Stimulated activated CD8-positive, alpha-beta memory T cell treated with anti-CD3 and anti-CD28 coated beads, Interleukin-2, amount 100 ng/mL, for 48 hours (primary cell): ENCODE results near the gene FTO.
"Not testable (repeated sequence)": the region's sequence is repeated elsewhere in the genome, so short reads cannot be mapped to it uniquely, and the experiment has no call there.

Source experiments
- DNase-seq, 2 donors: peaks; one replicate each; pipeline ENCODE4 v3.0.0-alpha.2; 2020; ENCODE audit warnings: low read depth in 2 of 2

FTO gene

DNA sequence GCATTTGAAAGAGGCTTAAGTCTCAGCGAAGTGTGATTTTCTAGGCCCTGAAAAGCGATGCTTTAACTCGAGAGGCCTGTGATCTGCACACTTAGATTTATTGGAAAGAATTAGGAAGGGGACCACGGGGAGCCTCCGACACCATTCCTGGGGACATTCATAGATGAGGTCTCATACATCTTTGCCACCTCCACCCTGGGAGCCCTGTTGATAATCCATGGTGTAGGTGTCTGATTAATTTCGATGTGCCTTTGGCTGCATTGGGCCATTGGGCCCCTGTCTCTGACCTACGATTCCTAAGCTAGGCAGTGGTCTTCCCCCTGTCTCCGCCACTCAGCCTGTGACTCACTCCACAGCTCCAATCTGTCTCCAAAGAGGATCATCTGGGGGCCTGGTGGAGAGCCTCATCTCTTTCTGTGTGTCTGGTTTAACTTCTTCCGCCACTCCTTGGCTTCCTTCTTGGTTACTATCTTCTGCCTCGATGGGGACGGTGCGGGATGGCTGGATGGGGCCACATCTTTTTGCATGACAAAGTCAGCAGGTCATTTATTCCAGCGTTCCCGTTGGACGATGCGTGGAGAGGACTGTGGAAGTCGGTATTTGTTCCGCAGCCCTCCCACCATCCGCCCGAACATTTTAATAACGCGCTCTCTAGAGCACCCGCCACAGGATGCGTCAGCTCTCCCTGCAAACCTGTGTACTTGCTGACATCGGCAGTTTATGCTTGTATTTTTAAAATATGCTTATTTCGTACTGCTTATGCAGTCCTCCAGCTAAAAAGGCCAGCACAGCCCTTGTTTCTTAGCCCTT is 473.3 kb downstream of the FTO start:
- DNase-seq: no peak

DNA sequence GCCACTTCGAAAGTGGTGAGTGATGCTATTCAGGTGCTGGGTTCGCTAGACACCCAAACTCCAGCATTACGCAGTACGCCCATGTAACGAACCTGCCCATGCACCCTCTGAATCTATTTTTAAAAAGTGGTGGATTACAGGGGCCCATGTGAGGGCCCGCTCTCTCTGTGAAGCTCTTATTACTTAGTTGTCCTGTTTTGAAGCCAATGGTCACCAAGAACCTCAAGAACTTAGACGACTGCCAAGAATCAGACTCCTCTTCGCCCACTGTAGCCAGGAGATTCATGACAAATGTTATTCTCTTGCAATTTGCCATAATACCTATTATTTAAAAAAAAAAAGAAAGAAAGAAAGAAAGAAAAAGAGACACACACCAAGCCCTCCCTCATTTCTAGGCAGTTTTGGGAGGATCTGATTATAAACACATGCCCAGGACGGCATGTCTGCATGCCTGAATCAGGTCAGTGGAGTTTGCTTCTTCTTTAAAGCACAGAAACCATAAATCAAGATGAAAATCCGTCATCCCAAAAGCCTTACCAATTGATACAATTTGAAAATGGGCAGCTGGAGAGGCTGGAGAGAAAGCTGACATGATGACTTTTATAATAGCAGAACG is 474.0 kb downstream of the FTO start:
- DNase-seq: no peak

DNA sequence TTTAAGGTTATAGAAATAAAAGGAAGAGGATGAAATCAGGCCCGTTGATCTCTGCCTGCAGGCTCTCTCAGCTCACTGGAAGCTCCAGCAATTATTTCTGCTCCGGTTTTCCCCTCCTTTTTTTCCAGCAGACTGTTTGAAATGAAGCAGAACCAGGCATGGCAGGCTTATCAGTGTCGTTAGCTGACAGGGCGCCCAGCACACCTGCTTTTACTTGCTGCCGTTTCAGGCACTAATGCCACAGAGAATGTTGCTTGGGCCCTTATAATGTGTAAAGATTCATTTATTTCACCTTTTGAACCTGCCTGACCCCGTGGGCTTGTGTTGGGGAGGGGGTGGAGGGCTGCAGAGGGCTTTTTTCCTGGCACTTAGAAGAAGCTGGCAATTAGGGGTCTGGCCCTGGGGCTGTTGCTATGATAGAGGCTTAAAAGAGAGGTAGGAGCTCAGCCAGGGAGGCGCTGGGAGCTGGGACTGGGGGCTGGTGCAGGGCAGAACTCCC is 474.6 kb downstream of the FTO start:
- DNase-seq: no peak

DNA sequence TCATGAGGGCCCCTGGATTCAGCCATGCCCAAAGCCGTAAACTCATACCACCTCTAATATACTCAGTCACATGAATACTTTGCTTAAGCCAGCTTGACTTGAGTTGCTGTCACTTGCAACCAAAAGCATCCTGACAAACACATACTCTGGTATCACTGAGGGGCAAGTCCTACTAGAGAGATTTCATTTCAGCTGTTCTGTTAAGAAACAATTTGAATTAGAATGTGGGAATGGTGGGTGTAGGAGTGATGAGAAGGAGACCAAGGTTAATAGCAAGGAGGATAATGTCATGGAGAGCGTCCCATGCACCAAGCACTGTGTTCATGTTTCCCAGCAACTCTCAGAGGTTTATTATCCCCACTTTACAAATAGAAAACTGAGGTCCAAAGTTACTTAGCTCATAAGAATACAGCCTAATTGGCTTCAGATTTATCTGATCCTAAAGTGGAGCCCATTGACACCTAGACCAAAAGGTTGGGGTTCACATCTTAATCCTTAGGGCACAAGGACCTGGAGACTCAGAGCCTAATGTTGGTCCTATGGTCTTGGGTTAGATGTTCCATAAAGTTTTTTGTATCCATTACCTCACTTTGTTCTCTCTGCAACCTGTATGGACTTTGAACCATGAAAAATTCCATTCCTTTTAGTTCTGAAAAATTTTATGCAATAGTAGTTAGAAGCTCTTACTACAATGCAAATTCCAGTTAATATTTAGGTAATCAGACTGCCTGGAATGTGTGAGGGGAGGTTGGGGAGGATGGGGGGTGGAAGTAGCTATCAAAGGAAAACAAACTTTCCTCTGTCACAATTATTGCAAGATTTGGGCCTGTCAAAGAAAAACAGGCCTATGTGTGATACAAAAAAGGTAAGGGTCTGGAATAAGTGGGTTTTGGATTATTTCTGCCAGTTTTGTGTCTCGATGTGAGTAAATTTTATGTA is 476.7 kb downstream of the FTO start:
- no peak for DNase-seq

DNA sequence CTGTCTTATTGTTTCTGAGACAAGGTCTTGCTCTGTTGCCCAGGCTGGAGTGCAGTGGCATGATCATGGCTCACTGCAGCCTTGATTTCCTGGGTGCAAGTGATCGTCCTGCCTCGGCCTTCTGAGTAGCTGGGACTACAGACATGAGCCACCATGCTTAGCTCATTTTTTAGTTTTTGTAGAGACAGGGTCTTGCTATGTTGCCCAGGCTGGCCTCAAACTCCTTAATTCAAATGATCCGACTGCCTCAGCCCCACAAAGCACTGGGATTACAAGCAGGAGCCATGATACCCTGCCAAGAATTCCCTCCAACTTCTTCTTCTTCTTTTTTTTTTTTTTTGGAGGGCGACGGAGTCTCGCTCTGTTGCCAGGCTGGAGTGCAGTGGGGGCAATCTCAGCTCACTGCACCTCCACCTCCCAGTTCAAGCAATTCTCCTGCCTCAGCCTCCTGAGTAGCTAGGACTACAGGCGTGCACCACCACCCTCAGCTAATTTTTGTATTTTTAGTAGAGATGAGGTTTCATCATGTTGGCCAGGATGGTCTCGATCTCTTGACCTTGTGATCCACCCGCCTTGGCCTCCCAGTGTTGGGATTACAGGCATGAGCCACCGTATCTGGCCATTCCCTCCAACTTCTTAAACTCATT is 477.9 kb downstream of the FTO start:
- DNase-seq: not testable (repeated sequence)

DNA sequence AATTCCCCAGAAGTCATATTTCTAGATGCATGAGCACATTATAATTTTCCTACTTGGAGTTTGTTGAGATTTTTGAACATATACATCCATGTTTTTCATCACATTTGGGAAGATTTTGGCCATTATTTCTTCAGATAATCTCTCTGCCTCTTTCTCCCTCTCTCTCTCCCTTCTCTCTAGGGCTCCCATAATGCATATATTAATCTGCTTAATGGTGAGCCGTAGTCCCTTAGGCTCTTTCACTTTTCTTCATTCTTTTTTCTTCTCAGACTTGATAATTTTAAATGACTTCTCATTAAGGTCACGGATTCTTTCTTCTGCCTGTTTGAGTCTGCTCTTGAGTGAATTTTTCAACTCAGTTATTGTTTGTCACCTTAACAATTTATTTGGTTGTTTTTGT is 481.1 kb downstream of the FTO start:
- no peak for DNase-seq

DNA sequence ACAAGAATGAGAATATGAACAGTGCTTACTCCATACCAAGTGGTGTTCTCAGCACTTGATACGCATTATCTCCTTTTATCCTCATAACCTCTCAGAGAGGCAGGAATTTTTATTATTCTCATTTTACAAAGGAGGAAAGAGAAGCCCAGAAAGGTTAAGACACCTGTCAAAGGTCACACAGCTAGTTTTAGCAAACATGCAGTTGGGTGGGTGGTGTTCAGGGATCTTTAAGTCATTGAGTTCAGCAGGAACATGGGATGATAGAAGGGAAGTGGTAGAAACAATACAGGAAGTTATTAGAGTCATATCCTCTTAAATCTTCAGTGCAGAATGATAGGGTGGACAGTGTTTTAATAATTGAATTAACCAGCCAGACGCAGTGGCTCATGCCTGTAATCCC is 487.2 kb downstream of the FTO start:
- no peak for DNase-seq

DNA sequence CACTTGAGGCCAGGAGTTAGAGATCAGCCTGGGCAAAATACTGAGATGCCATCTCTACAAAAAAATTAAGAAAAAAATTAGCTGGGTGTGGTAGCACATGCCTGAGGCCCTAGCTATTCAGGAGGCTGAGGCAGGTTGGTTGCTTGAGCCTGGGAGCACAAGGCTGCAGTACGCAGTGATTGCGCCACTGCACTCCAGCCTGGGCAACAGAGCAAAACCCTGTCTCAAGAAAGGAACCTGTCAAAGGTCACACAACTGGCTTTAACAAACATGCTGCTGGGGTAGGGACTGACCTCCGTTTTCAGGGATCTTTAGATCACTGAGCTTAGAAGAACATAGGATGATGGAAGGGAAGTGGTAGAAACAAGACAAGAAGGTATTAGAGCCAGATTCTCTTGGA is 487.6 kb downstream of the FTO start:
- no peak for DNase-seq

DNA sequence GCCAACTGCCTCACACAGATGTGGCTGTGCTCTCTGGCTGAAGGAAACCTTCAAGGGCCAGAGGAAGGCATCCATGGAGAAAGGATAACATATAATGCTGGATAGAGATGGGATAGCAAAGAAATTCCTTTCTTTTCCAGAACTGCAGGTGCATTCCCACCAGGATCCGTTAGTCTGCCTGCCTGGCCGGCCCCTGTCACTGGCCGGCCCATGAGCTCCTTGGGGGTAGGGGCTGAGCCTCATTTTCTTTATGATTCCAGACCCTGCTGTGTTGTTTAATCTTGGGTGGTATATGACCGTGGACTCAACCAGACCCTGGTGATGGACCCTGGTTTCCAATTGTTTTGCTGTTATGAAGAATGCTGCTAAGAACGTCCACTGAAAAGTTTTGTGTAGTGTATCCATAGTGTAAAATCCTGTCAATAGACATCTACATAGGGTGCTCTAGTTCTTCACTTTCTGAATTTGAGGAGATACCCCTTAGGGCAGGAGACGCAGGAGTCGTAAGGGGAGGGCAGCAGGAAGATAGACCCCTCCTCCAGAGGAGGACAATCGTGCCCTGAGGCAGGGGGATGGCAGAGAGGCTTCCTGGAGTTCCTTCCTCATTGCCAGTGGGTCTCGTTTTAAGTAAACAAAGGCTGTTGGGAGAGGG is 489.2 kb downstream of the FTO start:
- DNase-seq: no peak

DNA sequence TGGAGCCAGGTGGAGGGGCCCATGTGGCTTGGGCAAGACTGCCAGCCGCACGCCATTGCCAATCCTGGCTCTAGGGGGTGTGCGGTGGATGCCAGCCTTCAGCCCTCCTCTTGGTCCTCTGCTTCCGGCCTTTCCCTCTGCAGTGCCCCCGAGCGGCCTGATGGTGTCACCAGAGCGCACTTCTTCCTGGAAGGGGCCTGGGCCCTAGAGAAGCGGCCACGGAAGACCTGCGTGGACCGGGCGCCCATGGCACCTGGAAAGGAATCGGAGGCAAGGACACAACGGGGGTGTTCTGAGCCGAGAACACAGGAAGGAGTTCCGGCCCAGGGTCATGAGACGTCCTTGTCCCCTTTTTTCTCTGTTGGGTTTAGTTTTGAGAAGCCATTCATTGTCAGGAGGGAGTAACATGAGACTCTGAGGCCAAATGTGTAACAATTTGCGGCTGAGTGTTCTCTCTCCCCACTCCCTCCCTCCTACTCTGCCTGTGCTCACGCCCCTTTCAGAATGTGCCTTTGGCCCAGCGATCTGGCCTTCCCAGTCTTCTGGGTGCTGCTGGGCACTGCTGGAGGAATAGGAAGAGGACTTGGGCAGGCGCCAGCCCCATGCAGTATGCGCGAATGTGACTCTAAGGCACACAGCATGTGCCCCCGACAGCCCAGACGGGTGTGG is 489.8 kb downstream of the FTO start:
- peak; percentile 7 to 43 for DNase-seq

DNA sequence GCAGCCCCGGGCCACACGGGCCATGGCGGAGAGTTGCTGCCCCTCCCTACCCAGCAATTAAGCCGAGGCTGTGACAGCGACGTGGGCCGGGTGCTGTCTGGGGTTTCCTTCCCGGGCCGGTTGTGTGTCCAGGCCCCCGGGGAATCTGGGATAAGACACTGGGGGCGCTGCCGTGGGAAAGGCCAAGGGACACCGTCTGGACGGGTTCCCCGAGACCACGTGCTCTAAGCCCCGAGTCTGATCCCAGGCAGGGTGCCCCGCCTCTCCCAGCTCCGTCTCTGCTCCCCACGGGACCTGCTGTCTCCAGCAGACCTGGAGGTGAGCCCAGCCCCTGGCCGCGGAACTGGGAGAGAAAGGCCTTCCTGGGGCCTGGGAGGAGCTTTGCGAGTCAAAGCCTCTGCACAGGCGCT is 490.4 kb downstream of the FTO start:
- no peak for DNase-seq

DNA sequence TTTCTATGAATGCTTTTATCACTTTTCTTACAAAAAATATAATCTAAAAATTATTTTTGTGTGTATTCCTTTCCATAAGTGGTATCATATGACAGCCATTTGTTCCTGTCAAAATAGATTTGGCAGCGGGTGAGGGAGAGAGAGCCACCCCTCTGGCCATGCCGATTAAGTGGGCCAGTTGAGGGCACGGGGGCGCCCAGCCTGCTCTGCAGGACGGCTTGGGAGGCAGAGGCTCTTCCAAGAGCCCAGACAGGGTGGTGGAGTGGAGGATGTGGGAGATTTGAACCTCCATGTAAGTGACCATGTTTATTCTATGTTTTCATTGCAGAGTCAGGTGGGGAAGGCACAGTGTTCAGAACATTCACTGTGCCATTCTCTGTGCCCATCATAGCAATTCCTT is 493.8 kb downstream of the FTO start:
- no peak for DNase-seq

DNA sequence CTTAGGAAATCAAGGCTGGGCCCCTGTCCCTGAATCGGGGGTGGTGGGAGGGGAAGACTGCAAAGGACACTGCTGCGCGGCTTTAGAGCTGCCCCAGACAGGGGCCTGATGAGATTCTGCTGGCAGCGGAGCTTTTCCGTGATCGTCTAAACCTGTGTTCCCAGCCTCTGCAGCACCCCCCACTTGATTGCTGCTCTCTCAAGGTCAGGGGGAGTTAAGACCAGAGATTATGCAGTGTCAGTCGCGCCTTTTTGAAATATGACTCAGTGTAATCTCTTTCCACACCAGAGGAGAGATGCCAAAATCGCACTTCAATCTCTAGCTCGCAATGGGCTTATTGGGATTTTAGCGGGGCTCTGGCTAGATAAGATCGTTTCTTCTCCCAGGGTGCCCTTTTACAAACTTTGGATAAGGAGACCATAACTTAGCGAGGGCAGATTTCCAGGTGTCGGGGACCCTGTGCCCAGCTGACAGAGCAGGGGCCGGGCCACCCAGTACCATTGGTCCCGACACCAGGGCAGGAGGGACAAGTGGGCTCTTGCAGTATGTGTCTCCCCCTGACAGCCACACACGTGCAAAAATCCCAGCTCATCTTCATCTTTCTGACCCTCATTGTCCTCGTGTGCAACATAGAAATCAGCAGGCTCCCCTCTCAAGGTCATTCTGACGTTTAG is 495.7 kb downstream of the FTO start:
- DNase-seq: no peak

DNA sequence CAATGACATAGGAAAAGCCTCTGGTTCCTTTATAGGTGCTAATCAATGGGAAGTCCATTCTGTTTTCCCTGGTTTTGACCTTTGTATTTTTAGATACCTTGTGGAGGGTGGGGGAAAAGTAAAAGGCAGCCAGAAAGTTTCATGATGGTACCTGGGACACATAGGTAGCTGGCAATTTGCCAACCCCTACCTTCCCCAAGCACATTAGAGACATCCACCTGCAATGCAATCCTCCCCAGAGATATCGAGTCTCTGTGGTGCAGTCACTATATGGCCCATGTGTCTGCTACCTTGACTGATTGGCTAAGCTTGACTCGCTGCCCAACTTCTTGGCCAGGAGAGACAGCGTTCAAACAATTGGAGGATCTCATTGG is 496.2 kb downstream of the FTO start:
- DNase-seq: no peak

DNA sequence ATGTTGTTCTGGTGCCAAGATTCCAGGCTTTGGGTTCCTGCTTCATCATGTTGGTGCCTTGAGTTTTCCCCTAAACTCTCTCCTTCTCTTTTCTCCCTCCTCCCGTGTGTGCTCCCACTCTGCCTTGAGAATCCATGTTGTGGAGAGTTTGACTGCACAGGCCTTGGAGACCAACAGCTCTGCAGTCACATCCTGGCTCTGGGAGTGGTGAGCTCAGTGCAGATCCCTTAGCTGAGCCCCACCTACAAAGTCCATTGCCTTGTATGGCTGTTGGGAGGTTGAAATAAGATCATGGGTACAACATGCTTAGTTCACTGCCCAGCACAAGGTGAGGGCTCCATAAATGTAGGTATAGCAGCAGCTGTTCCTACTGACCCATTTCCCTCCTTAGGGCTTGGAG is 496.8 kb downstream of the FTO start:
- no peak for DNase-seq

DNA sequence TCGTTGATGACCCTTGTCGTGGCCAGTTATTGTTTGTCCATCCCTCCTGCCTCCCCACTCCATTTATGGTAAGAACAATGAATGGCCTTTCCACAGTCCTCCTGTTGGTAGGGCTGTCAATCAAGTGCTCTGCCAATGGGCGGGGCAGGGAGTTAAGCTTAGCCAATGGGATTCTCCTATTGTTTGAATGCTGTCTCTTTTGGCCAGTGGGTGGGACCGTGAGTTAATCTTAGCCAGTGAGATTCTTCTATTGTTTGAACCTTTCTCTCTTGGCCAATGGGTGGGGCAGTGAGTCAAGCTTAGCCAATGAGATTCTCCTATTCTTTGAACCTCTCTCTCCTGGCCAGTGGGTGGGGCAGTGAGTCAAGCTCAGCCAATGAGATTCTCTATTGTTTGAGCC is 497.2 kb downstream of the FTO start:
- DNase-seq: no peak
